Stomach smooth muscle (tissue), 2 donors: ENCODE measurements around the gene CCT3.

Source experiments
- H3K27ac ChIP-seq: one replicate; pipeline ENCODE4 v1.7.0; 2013; ENCODE audit warnings: mild to moderate bottlenecking, low read length, inconsistent platforms
- H3K27me3 ChIP-seq, 2 donors: one replicate each; pipeline ENCODE4 v1.7.0; 2013; ENCODE audit warnings: low read length in 2 of 2; ENCODE audit not compliant: insufficient read depth in 2 of 2, control insufficient read depth in 1 of 2
- H3K36me3 ChIP-seq, 2 donors: one replicate each; pipeline ENCODE4 v1.7.0; 2013; ENCODE audit warnings: low read length in 2 of 2; ENCODE audit not compliant: control insufficient read depth in 2 of 2, insufficient read depth in 2 of 2
- H3K4me1 ChIP-seq: one replicate; pipeline ENCODE4 v1.7.0; 2013; ENCODE audit warnings: low read length; ENCODE audit not compliant: control insufficient read depth, insufficient read depth
- H3K4me3 ChIP-seq, 2 donors: one replicate each; pipeline ENCODE4 v1.7.0; 2013; ENCODE audit warnings: low read length in 2 of 2
- H3K9ac ChIP-seq, 2 donors: one replicate each; pipeline ENCODE4 v1.7.0; 2013; ENCODE audit warnings: low read length in 2 of 2, mild to moderate bottlenecking in 1 of 2
- H3K9me3 ChIP-seq, 2 donors: one replicate each; pipeline ENCODE4 v1.7.0; 2013; ENCODE audit warnings: low read length in 2 of 2; ENCODE audit not compliant: control insufficient read depth in 2 of 2
- donor health status: healthy.
- donor health status: Pancreatic carcinoma.

CCT3 gene

GRCh38 chr1:156293895-156294294 lies 44.2 kb downstream of the CCT3 start:
- Histone ChIP-seq H3K36me3 (peaks cover 1 to 3% of the 10 kb centered on the region in 2 donors), H3K27ac (no peak overlapping the region), H3K4me1 (peaks cover 33% of the 10 kb centered on the region), H3K9ac (no peak overlapping the region), H3K4me3 (no peak overlapping the region), H3K27me3 (no peaks in the 10 kb centered on the region), H3K9me3 (no peaks in the 10 kb centered on the region)

- Histone ChIP-seq H3K36me3 (peaks cover 3 to 5% of the 10 kb centered on the region in 2 donors), H3K27me3 (no peaks in the 10 kb centered on the region), H3K4me3 (no peak overlapping the region), H3K9me3 (no peaks in the 10 kb centered on the region), H3K27ac (no peak overlapping the region), H3K9ac (no peak overlapping the region), H3K4me1 (peaks cover 33% of the 10 kb centered on the region)
Measured at GRCh38 chr1:156293098-156293434, 45.0 kb downstream of the CCT3 start.

GRCh38 chr1:156291226-156292061 lies 46.6 kb downstream of the CCT3 start:
- Histone ChIP-seq H3K27ac (peak overlapping the region; percentile 80), H3K4me1 (peaks cover 33% of the 10 kb centered on the region), H3K36me3 (peaks cover 3 to 5% of the 10 kb centered on the region in 2 donors), H3K9ac (peak overlapping the region; percentile 85 to 90), H3K9me3 (no peaks in the 10 kb centered on the region), H3K27me3 (no peaks in the 10 kb centered on the region), H3K4me3 (peak overlapping the region; percentile 91 to 93)

- Histone ChIP-seq H3K36me3 (peaks cover 3 to 5% of the 10 kb centered on the region in 2 donors), H3K4me1 (peaks cover 25% of the 10 kb centered on the region), H3K9me3 (no peaks in the 10 kb centered on the region), H3K27ac (no peak overlapping the region), H3K27me3 (no peaks in the 10 kb centered on the region), H3K4me3 (no peak overlapping the region), H3K9ac (no peak overlapping the region)
Measured at GRCh38 chr1:156289857-156290256, 48.2 kb downstream of the CCT3 start.

GRCh38 chr1:156286061-156286460 lies 52.0 kb downstream of the CCT3 start:
- H3K4me3 ChIP-seq = no peak overlapping the region
- no peaks in the 10 kb centered on the region for H3K9me3 ChIP-seq
- no peak overlapping the region for H3K9ac ChIP-seq
- peaks cover 20% of the 10 kb centered on the region for H3K4me1 ChIP-seq
- no peak overlapping the region for H3K27ac ChIP-seq
- H3K36me3 ChIP-seq = peaks cover 0 to 5% of the 10 kb centered on the region in 2 donors
- H3K27me3 ChIP-seq = no peaks in the 10 kb centered on the region

- no peak overlapping the region for H3K27ac ChIP-seq
- no peak overlapping the region for H3K4me3 ChIP-seq
- H3K9ac ChIP-seq = no peak overlapping the region
- peaks cover 0 to 5% of the 10 kb centered on the region in 2 donors for H3K36me3 ChIP-seq
- no peaks in the 10 kb centered on the region for H3K9me3 ChIP-seq
- peaks cover 15% of the 10 kb centered on the region for H3K4me1 ChIP-seq
- H3K27me3 ChIP-seq = no peaks in the 10 kb centered on the region
Measured at GRCh38 chr1:156285437-156285836, 52.7 kb downstream of the CCT3 start.

- Histone ChIP-seq H3K27ac (no peak overlapping the region), H3K9me3 (no peaks in the 10 kb centered on the region), H3K4me3 (no peak overlapping the region), H3K4me1 (peaks cover 18% of the 10 kb centered on the region), H3K36me3 (peaks cover 2 to 5% of the 10 kb centered on the region in 2 donors), H3K27me3 (no peaks in the 10 kb centered on the region), H3K9ac (no peak overlapping the region)
Measured at GRCh38 chr1:156284757-156285156, 53.3 kb downstream of the CCT3 start.

- Histone ChIP-seq H3K27ac (peak within 1 kb of the TSS; percentile 76), H3K4me1 (peaks cover 18% of the 10 kb centered on the region), H3K9ac (peak within 1 kb of the TSS; percentile 87 to 93), H3K36me3 (peaks cover 4 to 5% of the 10 kb centered on the region in 2 donors), H3K4me3 (peak within 1 kb of the TSS; percentile 83 to 95), H3K27me3 (no peaks in the 10 kb centered on the region), H3K9me3 (no peaks in the 10 kb centered on the region)
Measured at GRCh38 chr1:156284112-156284511, 54.0 kb downstream of the CCT3 start, which contains the start of gene TMEM79. Gene TMEM79 (plus strand): TSS chr1:156284325. CDS start chr1:156285227, 902 bp downstream.

GRCh38 chr1:156283521-156283920 lies 54.6 kb downstream of the CCT3 start:
- Histone ChIP-seq H3K9ac (peak overlapping the region; percentile 87 to 93), H3K4me1 (peaks cover 18% of the 10 kb centered on the region), H3K4me3 (peak overlapping the region; percentile 83 to 95), H3K36me3 (peaks cover under 1 to 8% of the 10 kb centered on the region in 2 donors), H3K27me3 (no peaks in the 10 kb centered on the region), H3K27ac (no peak overlapping the region), H3K9me3 (no peaks in the 10 kb centered on the region)

GRCh38 chr1:156282479-156283222 lies 55.4 kb downstream of the CCT3 start, which contains the start of gene SMG5:
Gene SMG5 (minus strand): TSS chr1:156282825. CDS start chr1:156282680, 145 bp downstream.
- H3K9me3 ChIP-seq = no peaks in the 10 kb centered on the region
- H3K4me1 ChIP-seq = peaks cover 18% of the 10 kb centered on the region
- H3K4me3 ChIP-seq = peak within 1 kb of the TSS; percentile 83 to 95
- H3K27ac ChIP-seq = peak within 1 kb of the TSS; percentile 76
- no peaks in the 10 kb centered on the region for H3K27me3 ChIP-seq
- peak within 1 kb of the TSS; percentile 87 to 93 for H3K9ac ChIP-seq
- peaks cover 5 to 15% of the 10 kb centered on the region in 2 donors for H3K36me3 ChIP-seq
